ENCODE data around the gene NKX2-8. TPM values are rescaled to one million over a fixed set of nuclear protein-coding genes. Genes with fewer than 3 reads are reported as not detected.

Gene NKX2-8
- total RNA-seq, 1 experiment from 2014 or later: not detected

DNA sequence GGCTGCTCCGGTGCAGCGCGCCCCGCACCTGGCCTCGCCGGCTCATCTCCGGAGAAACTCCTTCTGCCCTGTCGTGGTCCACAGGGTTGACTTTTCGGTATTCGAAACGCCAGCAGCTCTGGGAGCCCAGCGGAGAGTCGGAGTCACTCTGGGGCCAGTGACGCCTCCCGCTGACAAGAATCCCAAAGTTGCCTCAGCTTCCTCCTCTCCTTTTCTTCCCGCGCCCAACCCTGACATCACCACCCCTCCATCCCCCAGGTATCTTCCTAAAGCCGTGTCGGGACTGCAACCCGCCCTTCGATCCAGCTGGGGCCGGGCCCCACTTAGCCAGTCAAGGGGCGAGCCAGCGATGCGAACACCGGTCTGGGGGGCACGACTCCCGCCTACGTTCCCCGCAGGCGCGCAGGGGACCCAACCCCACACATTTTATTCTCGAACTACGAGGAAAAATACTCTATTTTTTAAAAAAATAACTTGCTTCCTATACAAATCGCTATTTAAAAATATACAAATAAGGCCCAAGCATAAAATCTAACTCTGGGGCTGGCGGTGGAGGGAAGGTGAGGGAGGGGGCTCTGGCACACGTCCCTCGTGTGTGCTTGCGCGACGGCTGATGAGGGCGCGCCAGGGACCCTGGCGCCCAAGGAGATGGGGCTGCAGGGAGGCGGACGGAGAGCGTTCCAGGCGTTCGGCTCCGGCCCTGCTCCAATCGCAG, 2.1 kb downstream of the NKX2-8 start:
- no CpG with 5 or more reads among the region's 51 CpGs for WGBS (ENCODE audit: extremely low coverage, insufficient read length, low lambda C conversion rate)
- H3K4me1 ChIP-seq (ENCODE audit: insufficient read depth, low read length): no peaks in the 10 kb centered on the region
- H3K27me3 ChIP-seq (ENCODE audit: insufficient read depth, low read length): peaks cover 93% of the 10 kb centered on the region
- H3K27me3 Mint-ChIP-seq (ENCODE audit: low read depth): peaks cover 43% of the 10 kb centered on the region
- H2BK5ac ChIP-seq (ENCODE audit: insufficient read length, low read length): no peak overlapping the region
- no peak overlapping the region for H2BK20ac ChIP-seq (ENCODE audit: low read depth, low read length, poor library complexity, severe bottlenecking)
- H3K27ac Mint-ChIP-seq: no peak overlapping the region
- H4K5ac ChIP-seq (ENCODE audit: insufficient read length, low read depth, low read length): no peak overlapping the region
- DNase-seq: peak; percentile 57
- no peak overlapping the region for H3K27ac ChIP-seq (ENCODE audit: insufficient read length, low read depth, low read length)
- no peaks in the 10 kb centered on the region for H3K9me3 ChIP-seq (ENCODE audit: control insufficient read depth, low read depth, low read length)
- H3K9ac ChIP-seq (ENCODE audit: extremely low read depth, insufficient read length, low read length): no peak overlapping the region
- no peaks in the 10 kb centered on the region for H3K79me1 ChIP-seq (ENCODE audit: insufficient read depth, low read depth, low read length, poor library complexity, severe bottlenecking)
- H2BK120ac ChIP-seq (ENCODE audit: low read depth, low read length, poor library complexity, severe bottlenecking): no peak overlapping the region
- peaks cover 0 to 1% of the 10 kb centered on the region in 2 experiments; a peak in 1 of 5 replicates for H3K9me3 Mint-ChIP-seq
- H3T11ph ChIP-seq (ENCODE audit: low read length): no peak overlapping the region
- H3K79me2 ChIP-seq (ENCODE audit: insufficient read depth, low read length): no peaks in the 10 kb centered on the region
- no peak overlapping the region for H4K91ac ChIP-seq (ENCODE audit: insufficient read length, low read depth, low read length)
- H3K4me3 Mint-ChIP-seq: peak overlapping the region; percentile 46 to 74
- H3K14ac ChIP-seq (ENCODE audit: insufficient read depth, low read length): no peak overlapping the region
- H3K4me2 ChIP-seq (ENCODE audit: insufficient read depth, insufficient read length, low read length): peak overlapping the region; percentile 61
- peaks cover 4% of the 10 kb centered on the region for H4K20me1 ChIP-seq (ENCODE audit: control insufficient read depth, insufficient read depth, insufficient read length)
- H3K56ac ChIP-seq (ENCODE audit: insufficient read length, low read depth, low read length): no peak overlapping the region
- H3K23me2 ChIP-seq (ENCODE audit: insufficient read length, low read depth, low read length, poor library complexity, severe bottlenecking): peaks cover 15% of the 10 kb centered on the region
- H3K23ac ChIP-seq (ENCODE audit: insufficient read length, low read depth, low read length): no peak overlapping the region
- no peak overlapping the region for H2BK15ac ChIP-seq (ENCODE audit: low read depth, low read length)
- H2AK5ac ChIP-seq (ENCODE audit: insufficient read length, low read length): no peak overlapping the region
- no peak overlapping the region for H3K4ac ChIP-seq (ENCODE audit: low read depth, low read length)
- no peaks in the 10 kb centered on the region; a peak in 1 of 7 replicates for H3K36me3 Mint-ChIP-seq (ENCODE audit: insufficient read depth in 1 of 3, low read depth in 3 of 3)
- H3K4me1 Mint-ChIP-seq: peaks cover 2 to 28% of the 10 kb centered on the region in 2 experiments; a peak in 3 of 4 replicates
- TF ChIP-seq, protein P1, sequence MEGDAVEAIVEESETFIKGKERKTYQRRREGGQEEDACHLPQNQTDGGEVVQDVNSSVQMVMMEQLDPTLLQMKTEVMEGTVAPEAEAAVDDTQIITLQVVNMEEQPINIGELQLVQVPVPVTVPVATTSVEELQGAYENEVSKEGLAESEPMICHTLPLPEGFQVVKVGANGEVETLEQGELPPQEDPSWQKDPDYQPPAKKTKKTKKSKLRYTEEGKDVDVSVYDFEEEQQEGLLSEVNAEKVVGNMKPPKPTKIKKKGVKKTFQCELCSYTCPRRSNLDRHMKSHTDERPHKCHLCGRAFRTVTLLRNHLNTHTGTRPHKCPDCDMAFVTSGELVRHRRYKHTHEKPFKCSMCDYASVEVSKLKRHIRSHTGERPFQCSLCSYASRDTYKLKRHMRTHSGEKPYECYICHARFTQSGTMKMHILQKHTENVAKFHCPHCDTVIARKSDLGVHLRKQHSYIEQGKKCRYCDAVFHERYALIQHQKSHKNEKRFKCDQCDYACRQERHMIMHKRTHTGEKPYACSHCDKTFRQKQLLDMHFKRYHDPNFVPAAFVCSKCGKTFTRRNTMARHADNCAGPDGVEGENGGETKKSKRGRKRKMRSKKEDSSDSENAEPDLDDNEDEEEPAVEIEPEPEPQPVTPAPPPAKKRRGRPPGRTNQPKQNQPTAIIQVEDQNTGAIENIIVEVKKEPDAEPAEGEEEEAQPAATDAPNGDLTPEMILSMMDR (conservative IDR thresholded peaks at IDR 0.05): no peak
- H2BK12ac ChIP-seq (ENCODE audit: insufficient read length, low read depth, low read length): no peak overlapping the region
- no peak overlapping the region for H3K18ac ChIP-seq (ENCODE audit: insufficient read length, low read depth, low read length)
- H2AFZ ChIP-seq (ENCODE audit: low read length): no peak overlapping the region
- no peak overlapping the region for H4K8ac ChIP-seq (replicated peaks; ENCODE audit: insufficient read length, low read depth, low read length)

Data from H9 (cell line).